ENCODE measurements around the gene AKAP13.

DNA sequence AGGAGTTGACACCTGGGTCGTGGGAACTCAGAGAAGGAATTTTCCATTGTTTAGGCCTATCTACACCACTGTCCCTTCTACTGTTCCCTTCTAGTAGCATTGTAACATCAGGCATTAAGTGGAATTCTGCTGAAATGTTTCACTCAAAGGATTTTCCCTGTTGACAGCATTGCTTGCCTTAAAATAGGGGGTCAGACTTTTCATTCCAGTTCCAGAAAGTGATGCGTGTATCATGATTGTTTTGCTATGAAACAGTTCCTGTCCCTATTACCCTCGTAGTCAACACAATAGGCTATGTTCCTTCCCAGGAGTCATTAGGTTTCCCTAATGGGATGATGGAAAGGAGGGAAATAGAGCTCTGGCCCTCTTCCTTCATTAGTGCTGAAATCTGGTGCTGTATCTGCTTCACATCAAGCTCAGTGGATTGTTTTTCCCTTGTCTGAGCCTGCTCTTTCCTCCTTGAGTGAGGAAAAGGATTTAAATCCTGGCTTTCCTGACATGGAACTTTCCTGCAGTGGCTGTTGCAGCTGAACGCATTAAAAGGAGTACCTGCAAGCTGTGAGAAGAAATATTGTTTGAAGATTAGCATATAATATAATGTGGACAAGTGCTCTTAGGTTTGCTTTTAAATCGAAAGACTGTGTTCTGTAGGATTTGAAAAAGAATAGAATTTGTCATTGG, 218.5 kb downstream of the AKAP13 start:
- no peak for TF ChIP-seq CTCF (IDR thresholded peaks at IDR 0.05; ENCODE audit: poor library complexity, severe bottlenecking)
- TF ChIP-seq, protein P1, sequence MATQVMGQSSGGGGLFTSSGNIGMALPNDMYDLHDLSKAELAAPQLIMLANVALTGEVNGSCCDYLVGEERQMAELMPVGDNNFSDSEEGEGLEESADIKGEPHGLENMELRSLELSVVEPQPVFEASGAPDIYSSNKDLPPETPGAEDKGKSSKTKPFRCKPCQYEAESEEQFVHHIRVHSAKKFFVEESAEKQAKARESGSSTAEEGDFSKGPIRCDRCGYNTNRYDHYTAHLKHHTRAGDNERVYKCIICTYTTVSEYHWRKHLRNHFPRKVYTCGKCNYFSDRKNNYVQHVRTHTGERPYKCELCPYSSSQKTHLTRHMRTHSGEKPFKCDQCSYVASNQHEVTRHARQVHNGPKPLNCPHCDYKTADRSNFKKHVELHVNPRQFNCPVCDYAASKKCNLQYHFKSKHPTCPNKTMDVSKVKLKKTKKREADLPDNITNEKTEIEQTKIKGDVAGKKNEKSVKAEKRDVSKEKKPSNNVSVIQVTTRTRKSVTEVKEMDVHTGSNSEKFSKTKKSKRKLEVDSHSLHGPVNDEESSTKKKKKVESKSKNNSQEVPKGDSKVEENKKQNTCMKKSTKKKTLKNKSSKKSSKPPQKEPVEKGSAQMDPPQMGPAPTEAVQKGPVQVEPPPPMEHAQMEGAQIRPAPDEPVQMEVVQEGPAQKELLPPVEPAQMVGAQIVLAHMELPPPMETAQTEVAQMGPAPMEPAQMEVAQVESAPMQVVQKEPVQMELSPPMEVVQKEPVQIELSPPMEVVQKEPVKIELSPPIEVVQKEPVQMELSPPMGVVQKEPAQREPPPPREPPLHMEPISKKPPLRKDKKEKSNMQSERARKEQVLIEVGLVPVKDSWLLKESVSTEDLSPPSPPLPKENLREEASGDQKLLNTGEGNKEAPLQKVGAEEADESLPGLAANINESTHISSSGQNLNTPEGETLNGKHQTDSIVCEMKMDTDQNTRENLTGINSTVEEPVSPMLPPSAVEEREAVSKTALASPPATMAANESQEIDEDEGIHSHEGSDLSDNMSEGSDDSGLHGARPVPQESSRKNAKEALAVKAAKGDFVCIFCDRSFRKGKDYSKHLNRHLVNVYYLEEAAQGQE (IDR thresholded peaks at IDR 0.05; ENCODE audit: borderline replicate concordance): peak; percentile 95
- TF ChIP-seq POLR2AphosphoS5 (IDR thresholded peaks at IDR 0.05): no peak
- no peak for TF ChIP-seq EZH2 (IDR thresholded peaks at IDR 0.05; ENCODE audit: borderline replicate concordance, insufficient read depth, low read length, poor library complexity, severe bottlenecking)
- TF ChIP-seq MXI1 (conservative IDR thresholded peaks at IDR 0.05; ENCODE audit: poor library complexity, severe bottlenecking): no peak
- no peak for TF ChIP-seq RAD21 (conservative IDR thresholded peaks at IDR 0.05)
- no peak for TF ChIP-seq EP300 (conservative IDR thresholded peaks at IDR 0.05; ENCODE audit: poor library complexity, severe bottlenecking)
- no peak for TF ChIP-seq TAF1 (IDR thresholded peaks at IDR 0.05; ENCODE audit: low read depth)

Data from neural cell (in vitro differentiated cells).